ENCODE data around the gene LINGO1. TPM values are rescaled to one million over a fixed set of nuclear protein-coding genes. Genes with fewer than 3 reads are reported as not detected.

Gene LINGO1
- total RNA-seq, 4 donors from 2014 or later: 0.83 to 2.2 (median 1.0) TPM; not detected in 1

- no peaks in the 10 kb centered on the region for H3K36me3 ChIP-seq
- DNase-seq (ENCODE audit: extremely low spot score): no peak
- WGBS: 84% methylated on average over 4 of the region's 8 CpGs
- no peaks in the 10 kb centered on the region for H3K4me1 ChIP-seq
- TF ChIP-seq EP300 (IDR thresholded peaks at IDR 0.05) (no peak), POLR2AphosphoS5 (IDR thresholded peaks at IDR 0.05) (no peak), CTCF (IDR thresholded peaks at IDR 0.05) (no peak), POLR2A (IDR thresholded peaks at IDR 0.05; ENCODE audit: low read depth) (no peak)
- no peaks in the 10 kb centered on the region for H3K9me3 ChIP-seq
- intact Hi-C loops (cut with DNase I): no loop called here
- H3K4me3 ChIP-seq: no peak overlapping the region
- H3K27ac ChIP-seq (replicated peaks in 1 of 4): no peak overlapping the region
- H3K27me3 ChIP-seq: peaks cover 0 to 33% (median 0%) of the 10 kb centered on the region in 4 donors
These were observed 19.6 kb downstream of the LINGO1 start for GRCh38 chr15:77612958-77613601.

GRCh38 chr15:77611767-77612166 lies 20.9 kb downstream of the LINGO1 start:
- H3K27ac ChIP-seq (replicated peaks in 1 of 4): no peak overlapping the region
- TF ChIP-seq CTCF (IDR thresholded peaks at IDR 0.05) (no peak), POLR2A (IDR thresholded peaks at IDR 0.05; ENCODE audit: low read depth) (no peak), POLR2AphosphoS5 (IDR thresholded peaks at IDR 0.05) (no peak), EP300 (IDR thresholded peaks at IDR 0.05) (no peak)
- H3K9me3 ChIP-seq: no peaks in the 10 kb centered on the region
- H3K4me1 ChIP-seq: peaks cover 0 to 4% (median 2%) of the 10 kb centered on the region in 4 donors
- H3K27me3 ChIP-seq: peaks cover 0 to 30% (median 0%) of the 10 kb centered on the region in 4 donors
- no peak overlapping the region for H3K4me3 ChIP-seq
- no peaks in the 10 kb centered on the region for H3K36me3 ChIP-seq
- 74% methylated on average over 7 of the region's 10 CpGs for WGBS
- intact Hi-C loops (cut with DNase I): no loop called here
- no peak for DNase-seq (ENCODE audit: extremely low spot score)

GRCh38 chr15:77610731-77611130 lies 22.0 kb downstream of the LINGO1 start:
- TF ChIP-seq EP300 (IDR thresholded peaks at IDR 0.05) (no peak), POLR2A (IDR thresholded peaks at IDR 0.05; ENCODE audit: low read depth) (no peak), POLR2AphosphoS5 (IDR thresholded peaks at IDR 0.05) (no peak), CTCF (IDR thresholded peaks at IDR 0.05) (no peak)
- H3K4me1 ChIP-seq: peaks cover 0 to 9% (median 3%) of the 10 kb centered on the region in 4 donors
- no peak for DNase-seq (ENCODE audit: extremely low spot score)
- H3K4me3 ChIP-seq: no peak overlapping the region
- H3K9me3 ChIP-seq: no peaks in the 10 kb centered on the region
- intact Hi-C loops (cut with DNase I): no loop called here
- WGBS: 55% methylated on average over 2 of the region's 9 CpGs
- no peak overlapping the region for H3K27ac ChIP-seq (replicated peaks in 1 of 4)
- peaks cover 0 to 40% (median 0%) of the 10 kb centered on the region in 4 donors for H3K27me3 ChIP-seq
- no peaks in the 10 kb centered on the region for H3K36me3 ChIP-seq

GRCh38 chr15:77609558-77609957 lies 23.2 kb downstream of the LINGO1 start:
- H3K27ac ChIP-seq (replicated peaks in 1 of 4): no peak overlapping the region
- H3K9me3 ChIP-seq: no peaks in the 10 kb centered on the region
- 79% methylated on average over 3 of the region's 3 CpGs for WGBS
- no peak for DNase-seq (ENCODE audit: extremely low spot score)
- H3K4me3 ChIP-seq: no peak overlapping the region
- H3K27me3 ChIP-seq: peaks cover 0 to 51% (median 0%) of the 10 kb centered on the region in 4 donors
- peaks cover 0 to 9% (median 5%) of the 10 kb centered on the region in 4 donors for H3K4me1 ChIP-seq
- intact Hi-C loops (cut with DNase I): no loop called here
- no peak for TF ChIP-seq EP300 (IDR thresholded peaks at IDR 0.05)
- no peak for TF ChIP-seq POLR2AphosphoS5 (IDR thresholded peaks at IDR 0.05)
- TF ChIP-seq CTCF (IDR thresholded peaks at IDR 0.05): no peak
- TF ChIP-seq POLR2A (IDR thresholded peaks at IDR 0.05; ENCODE audit: low read depth): no peak
- H3K36me3 ChIP-seq: no peaks in the 10 kb centered on the region

Data from esophagus muscularis mucosa (tissue), 4 donors.